Endometrial microvascular endothelial cells (primary cell): ENCODE measurements around the gene SLC10A7. TPM values are rescaled to one million over a fixed set of nuclear protein-coding genes. Genes with fewer than 3 reads are reported as not detected.
"Not testable (repeated sequence)": the region's sequence is repeated elsewhere in the genome, so short reads cannot be mapped to it uniquely, and the experiment has no call there.

Source experiments
- in situ Hi-C: cut with HindIII; loops from 2 replicates; pipeline ENCODE4 v1.10.0; 2017; ENCODE audit warnings: low sequenced_read_pairs, low pct_unique_long_range_greater_than_20kb; ENCODE audit errors: inconsistent ontology term
- total RNA-seq: library from RNA; depleted of rRNA; stranded (reverse); fragments of >200 nt; gene quantifications from one replicate; pipeline ENCODE4 v1.2.3, GENCODE V29; 2015; ENCODE audit errors: inconsistent ontology term

Gene SLC10A7
- total RNA-seq, 1 donor from 2014 or later = 9.7 TPM

GRCh38 chr4:146381263-146381872, 140.4 kb downstream of the SLC10A7 start:
- in situ Hi-C loops = no loop called here

GRCh38 chr4:146379744-146380143, 142.0 kb downstream of the SLC10A7 start:
- in situ Hi-C loops = no loop called here

- in situ Hi-C loops = no loop called here
These were observed 149.9 kb downstream of the SLC10A7 start for GRCh38 chr4:146371812-146372211.

- in situ Hi-C loops = no loop called here
These were observed 150.9 kb downstream of the SLC10A7 start for GRCh38 chr4:146370841-146371240.

GRCh38 chr4:146369446-146369845, 152.3 kb downstream of the SLC10A7 start:
- in situ Hi-C loops = no loop called here

- in situ Hi-C loops = no loop called here
These were observed 153.5 kb downstream of the SLC10A7 start for GRCh38 chr4:146368209-146368608.

GRCh38 chr4:146367347-146367746, 154.4 kb downstream of the SLC10A7 start:
- in situ Hi-C loops = no loop called here

- in situ Hi-C loops = no loop called here
These were observed 162.0 kb downstream of the SLC10A7 start for GRCh38 chr4:146359771-146360170.

- in situ Hi-C loops = not testable (repeated sequence)
These were observed 171.6 kb downstream of the SLC10A7 start for GRCh38 chr4:146350114-146350513.

GRCh38 chr4:146349306-146349705, 172.4 kb downstream of the SLC10A7 start:
- in situ Hi-C loops = no loop called here

- in situ Hi-C loops = no loop called here
These were observed 173.9 kb downstream of the SLC10A7 start for GRCh38 chr4:146347822-146348221.

- in situ Hi-C loops = no loop called here
These were observed 175.5 kb downstream of the SLC10A7 start for GRCh38 chr4:146346276-146346675.

GRCh38 chr4:146343776-146344175, 178.0 kb downstream of the SLC10A7 start:
- in situ Hi-C loops = no loop called here

- in situ Hi-C loops = no loop called here
These were observed 178.5 kb downstream of the SLC10A7 start for GRCh38 chr4:146343199-146343598.

GRCh38 chr4:146342600-146343192, 179.0 kb downstream of the SLC10A7 start:
- in situ Hi-C loops = no loop called here

GRCh38 chr4:146340798-146341197, 180.9 kb downstream of the SLC10A7 start:
- in situ Hi-C loops = no loop called here

GRCh38 chr4:146338512-146338911, 183.2 kb downstream of the SLC10A7 start:
- in situ Hi-C loops = no loop called here

- in situ Hi-C loops = no loop called here
These were observed 185.3 kb downstream of the SLC10A7 start for GRCh38 chr4:146336410-146336807.

- in situ Hi-C loops = no loop called here
These were observed 185.9 kb downstream of the SLC10A7 start for GRCh38 chr4:146335763-146336409.

GRCh38 chr4:146334862-146335449, 186.8 kb downstream of the SLC10A7 start:
- in situ Hi-C loops = no loop called here
